OCI-LY3 (cell line): ENCODE data around the gene SYCE1L.

Source experiments
- H2AFZ ChIP-seq: fragments of 200-600, 300-600 bp; shearing (Covaris generic); 2 replicates; pipeline ENCODE4 v1.6.0; 2014; ENCODE audit warnings: antibody characterized with exemption, low read depth, low read length
- H3K27ac ChIP-seq: fragments of 200-600, 300-600 bp; sonication (generic); 2 replicates; pipeline ENCODE4 v1.5.1; 2014; ENCODE audit warnings: mild to moderate bottlenecking, low read length, moderate library complexity, mixed read lengths
- H3K27me3 ChIP-seq: fragments of 200-600, 300-600 bp; sonication (generic); 2 replicates; pipeline ENCODE4 v1.6.1; 2014; ENCODE audit warnings: low read depth, low read length, mixed read lengths
- H3K36me3 ChIP-seq: fragments of 200-600, 300-600 bp; sonication (generic); replicated peaks from 2 replicates; pipeline ENCODE3; 2014; ENCODE audit warnings: low read depth, low read length, mixed read lengths
- H3K4me1 ChIP-seq: fragments of 300-600, 200-600 bp; sonication (generic); 2 replicates; pipeline ENCODE4 v1.6.1; 2014; ENCODE audit warnings: low read length, mixed read lengths
- H3K4me2 ChIP-seq: fragments of 200-600, 300-600 bp; sonication (generic); 2 replicates; pipeline ENCODE4 v1.6.1; 2014; ENCODE audit warnings: low read length, mixed read lengths
- H3K4me3 ChIP-seq: fragments of 300-600, 200-600 bp; sonication (generic); 2 replicates; pipeline ENCODE4 v1.5.1; 2014; ENCODE audit warnings: antibody characterized with exemption, mild to moderate bottlenecking, low read length, moderate library complexity
- H3K79me2 ChIP-seq: fragments of 300-600, 200-600 bp; shearing (Covaris generic); 2 replicates; pipeline ENCODE4 v1.6.1; 2014; ENCODE audit warnings: mild to moderate bottlenecking, low read length, mixed read lengths
- H3K9ac ChIP-seq: fragments of 300-600, 200-600 bp; shearing (Covaris generic); 2 replicates; pipeline ENCODE4 v1.6.0; 2014; ENCODE audit warnings: mild to moderate bottlenecking, low read length, moderate library complexity
- H3K9me3 ChIP-seq: fragments of 200-600, 300-600 bp; shearing (Covaris generic); 2 replicates; pipeline ENCODE4 v1.6.1; 2014; ENCODE audit warnings: low read length, mixed read lengths; ENCODE audit not compliant: insufficient read depth
- H4K20me1 ChIP-seq: fragments of 200-600, 300-600 bp; sonication (generic); 2 replicates; pipeline ENCODE4 v1.6.1; 2016; ENCODE audit warnings: low read length, mixed read lengths; ENCODE audit not compliant: insufficient read depth
- CTCF ChIP-seq: fragments of 200-600, 300-600 bp; sonication (generic); IDR thresholded peaks from 2 replicates; pipeline ENCODE4 v1.5.1; 2014; ENCODE audit warnings: antibody characterized with exemption, low read length, low read depth
- EZH2phosphoT487 ChIP-seq: fragments of 200-600 bp; shearing (Covaris generic); IDR thresholded peaks from 2 replicates; pipeline ENCODE4 v1.6.1; 2018; ENCODE audit warnings: antibody characterized with exemption, mixed run types, low read depth

The SYCE1L gene

GRCh38 chr16:77231047-77231446, 31.8 kb downstream of the SYCE1L start:
- no peak overlapping the region for H3K4me2 ChIP-seq
- H3K27me3 ChIP-seq = peaks cover 9% of the 10 kb centered on the region
- no peak overlapping the region for H3K27ac ChIP-seq
- no peak overlapping the region for H2AFZ ChIP-seq
- peaks cover 9% of the 10 kb centered on the region for H3K4me1 ChIP-seq
- no peak for TF ChIP-seq EZH2phosphoT487
- no peak for TF ChIP-seq CTCF
- H4K20me1 ChIP-seq = no peaks in the 10 kb centered on the region
- no peaks in the 10 kb centered on the region for H3K79me2 ChIP-seq
- no peaks in the 10 kb centered on the region for H3K36me3 ChIP-seq
- H3K4me3 ChIP-seq = no peak overlapping the region
- no peaks in the 10 kb centered on the region for H3K9me3 ChIP-seq
- H3K9ac ChIP-seq = no peak overlapping the region

- TF ChIP-seq CTCF (no peak), EZH2phosphoT487 (no peak)
- Histone ChIP-seq H4K20me1 (no peaks in the 10 kb centered on the region), H3K4me2 (no peak overlapping the region), H3K4me3 (no peak overlapping the region), H3K4me1 (peaks cover 5% of the 10 kb centered on the region; the same call in 1 of the 2 replicates), H3K27me3 (peaks cover 12% of the 10 kb centered on the region), H3K36me3 (no peaks in the 10 kb centered on the region), H3K79me2 (no peaks in the 10 kb centered on the region), H3K9ac (no peak overlapping the region), H3K9me3 (no peaks in the 10 kb centered on the region), H3K27ac (no peak overlapping the region), H2AFZ (no peak overlapping the region)
Measured at GRCh38 chr16:77233799-77234519, 34.8 kb downstream of the SYCE1L start.

- no peaks in the 10 kb centered on the region for H3K79me2 ChIP-seq
- H3K4me1 ChIP-seq = peaks cover 5% of the 10 kb centered on the region; the same call in 1 of the 2 replicates
- no peak overlapping the region for H3K27ac ChIP-seq
- TF ChIP-seq CTCF = no peak
- no peak for TF ChIP-seq EZH2phosphoT487
- H3K4me3 ChIP-seq = no peak overlapping the region
- H3K9ac ChIP-seq = no peak overlapping the region
- peaks cover 18% of the 10 kb centered on the region for H3K27me3 ChIP-seq
- no peak overlapping the region; the same call in 1 of the 2 replicates for H3K4me2 ChIP-seq
- H3K36me3 ChIP-seq = no peaks in the 10 kb centered on the region
- H4K20me1 ChIP-seq = no peaks in the 10 kb centered on the region
- no peak overlapping the region for H2AFZ ChIP-seq
- H3K9me3 ChIP-seq = no peaks in the 10 kb centered on the region
Measured at GRCh38 chr16:77234611-77235010, 35.4 kb downstream of the SYCE1L start.

GRCh38 chr16:77236063-77236511, 36.9 kb downstream of the SYCE1L start:
- no peaks in the 10 kb centered on the region for H3K36me3 ChIP-seq
- peak overlapping the region; percentile 88 for H3K4me2 ChIP-seq
- 0 out of 2 replicates have a peak overlapping the region, but pooled peaks have one; percentile 55 for H2AFZ ChIP-seq
- H3K79me2 ChIP-seq = no peaks in the 10 kb centered on the region
- no peaks in the 10 kb centered on the region for H3K9me3 ChIP-seq
- no peak overlapping the region for H3K9ac ChIP-seq
- H3K27ac ChIP-seq = no peak overlapping the region
- H3K27me3 ChIP-seq = peaks cover 17% of the 10 kb centered on the region
- peaks cover 5% of the 10 kb centered on the region; the same call in 1 of the 2 replicates for H3K4me1 ChIP-seq
- H3K4me3 ChIP-seq = peak overlapping the region; percentile 60
- no peaks in the 10 kb centered on the region for H4K20me1 ChIP-seq
- TF ChIP-seq CTCF (peak; percentile 98), EZH2phosphoT487 (no peak)
